GM23338 (cell line): ENCODE results near the gene MGLL. TPM values are rescaled to one million over a fixed set of nuclear protein-coding genes. Genes with fewer than 3 reads are reported as not detected.

ENCODE experiments used
- ATAC-seq: fragments of 200-7000 bp; cut with Tn5 transposase; 3 replicates; pipeline ENCODE4 v1.9.1; 2020
- DNase-seq: peaks from one replicate; pipeline ENCODE4 v3.0.0-alpha.2; 2015; ENCODE audit warnings: low spot score
- H2AFZ ChIP-seq: fragments of 200-600 bp; sonication (generic); 2 replicates; pipeline ENCODE4 v1.8.0; 2016; ENCODE audit warnings: antibody characterized with exemption, mild to moderate bottlenecking, moderate library complexity
- H3F3A ChIP-seq: fragments of 200-600 bp; sonication (generic); replicated peaks from 2 replicates; pipeline ENCODE4 v1.8.0; 2017; ENCODE audit warnings: antibody characterized with exemption, mixed run types, low read depth
- H3K27ac ChIP-seq: fragments of 200-600 bp; sonication (generic); 2 replicates; pipeline ENCODE4 v1.6.1; 2016; ENCODE audit warnings: low read depth
- H3K27me3 ChIP-seq: fragments of 200-600 bp; sonication (generic); 2 replicates; pipeline ENCODE4 v1.8.0; 2016; ENCODE audit warnings: mild to moderate bottlenecking, mixed run types, moderate library complexity; ENCODE audit not compliant: insufficient read depth
- H3K36me3 ChIP-seq: fragments of 200-600 bp; sonication (generic); 2 replicates; pipeline ENCODE4 v1.8.0; 2016; ENCODE audit warnings: mild to moderate bottlenecking; ENCODE audit not compliant: insufficient read depth
- H3K4me1 ChIP-seq: fragments of 200-600 bp; sonication (generic); 2 replicates; pipeline ENCODE4 v1.8.0; 2016; ENCODE audit warnings: mild to moderate bottlenecking, moderate library complexity; ENCODE audit not compliant: insufficient read depth
- H3K4me2 ChIP-seq: fragments of 200-600 bp; sonication (generic); 2 replicates; pipeline ENCODE4 v1.7.1; 2017; ENCODE audit warnings: mixed run types
- H3K4me3 ChIP-seq: fragments of 200-600 bp; sonication (generic); 2 replicates; pipeline ENCODE4 v1.6.1; 2016; ENCODE audit warnings: mixed run types
- H3K79me2 ChIP-seq: fragments of 200-600 bp; sonication (generic); replicated peaks from 2 replicates; pipeline ENCODE4 v1.8.0; 2017; ENCODE audit warnings: mild to moderate bottlenecking; ENCODE audit not compliant: insufficient read depth
- H3K9me2 ChIP-seq: fragments of 200-600 bp; sonication (generic); 2 replicates; pipeline ENCODE4 v1.8.0; 2017; ENCODE audit not compliant: insufficient read depth
- H4K20me1 ChIP-seq: fragments of 200-600 bp; sonication (generic); replicated peaks from 2 replicates; pipeline ENCODE4 v1.8.0; 2017; ENCODE audit warnings: mild to moderate bottlenecking; ENCODE audit not compliant: insufficient read depth
- H3K27ac Mint-ChIP-seq: 2 replicates; pipeline ENCODE4 v1.8.0; 2020; ENCODE audit warnings: inconsistent platforms, mild to moderate bottlenecking, moderate library complexity, mixed read lengths
- H3K27me3 Mint-ChIP-seq: 3 replicates; pipeline ENCODE4 v1.8.0; 2022; ENCODE audit warnings: low read depth, mild to moderate bottlenecking, moderate library complexity, mixed read lengths, inconsistent platforms; ENCODE audit not compliant: insufficient read depth, poor library complexity
- H3K36me3 Mint-ChIP-seq: 3 replicates; pipeline ENCODE4 v1.8.0; 2021; ENCODE audit warnings: low read depth, mild to moderate bottlenecking, inconsistent platforms, moderate library complexity, mixed read lengths
- H3K4me1 Mint-ChIP-seq: 3 replicates; pipeline ENCODE4 v1.8.0; 2020; ENCODE audit warnings: mild to moderate bottlenecking, inconsistent platforms, mixed read lengths
- H3K4me3 Mint-ChIP-seq: 3 replicates; pipeline ENCODE4 v1.8.0; 2021; ENCODE audit warnings: moderate library complexity, mild to moderate bottlenecking, inconsistent platforms, mixed read lengths
- H3K9me3 Mint-ChIP-seq: 3 replicates; pipeline ENCODE4 v1.8.0; 2020; ENCODE audit warnings: moderate library complexity, mild to moderate bottlenecking, inconsistent platforms, mixed read lengths
- CTCF ChIP-seq, 2 experiments: fragments of 200-600 bp in 1 of 2; sonication (generic) in 1 of 2; conservative IDR thresholded peaks; 2 replicates each; pipeline versions ENCODE4 v1.5.1 to v1.6.1; 2016 to 2017; ENCODE audit warnings: antibody characterized with exemption in 2 of 2, low read depth in 2 of 2, mild to moderate bottlenecking in 2 of 2, moderate library complexity in 1 of 2
- ETS1 ChIP-seq: IDR thresholded peaks from 2 replicates; pipeline ENCODE4 v1.6.1; 2016; ENCODE audit warnings: antibody characterized with exemption
- EZH2 ChIP-seq: fragments of 200-600 bp; sonication (generic); IDR thresholded peaks from one replicate; pipeline ENCODE4 v1.8.0; 2017; ENCODE audit warnings: antibody characterized with exemption, mild to moderate bottlenecking, low read depth; ENCODE audit not compliant: unreplicated experiment
- EZH2phosphoT487 ChIP-seq: fragments of 200-600 bp; sonication (generic); IDR thresholded peaks from one replicate; pipeline ENCODE4 v1.8.1; 2018; ENCODE audit warnings: antibody characterized with exemption; ENCODE audit not compliant: unreplicated experiment
- JUNB ChIP-seq: IDR thresholded peaks from one replicate; pipeline ENCODE4 v1.6.1; 2016; ENCODE audit warnings: antibody characterized with exemption; ENCODE audit not compliant: unreplicated experiment
- NANOG ChIP-seq: IDR thresholded peaks from 2 replicates; pipeline ENCODE4 v1.6.1; 2016; ENCODE audit warnings: antibody characterized with exemption, borderline replicate concordance
- POLR2AphosphoS5 ChIP-seq: IDR thresholded peaks from 2 replicates; pipeline ENCODE4 v1.6.1; 2016; ENCODE audit warnings: antibody characterized with exemption, low read depth
- STAT1 ChIP-seq: IDR thresholded peaks from one replicate; pipeline ENCODE4 v1.6.1; 2016; ENCODE audit warnings: antibody characterized with exemption; ENCODE audit not compliant: unreplicated experiment
- ZNF114 ChIP-seq: fragments of 250-450 bp; sonication (Bioruptor Pico); IDR thresholded peaks from 2 replicates; pipeline ENCODE4 v1.5.0; 2020; ENCODE audit warnings: mild to moderate bottlenecking, moderate library complexity
- ZNF462 ChIP-seq: fragments of 250-450 bp; sonication (Bioruptor Pico); IDR thresholded peaks from 2 replicates; pipeline ENCODE4 v1.5.0; 2020; ENCODE audit warnings: mild to moderate bottlenecking, moderate library complexity
- polyA plus RNA-seq: library from polyadenylated mRNA; unstranded; fragments of >200 nt; fragmentation: Nextera tagmentation; extraction: Ambion mirVana; gene quantifications from 2 replicates; pipeline ENCODE4 v1.2.1, GENCODE V29; 2016
- total RNA-seq: library from RNA; depleted of rRNA; stranded (reverse); fragments of >200 nt; shearing (Covaris generic); gene quantifications from 2 replicates; pipeline ENCODE4 v1.2.3, GENCODE V29; 2014

MGLL gene
- total and polyA plus RNA-seq, 2 experiments from 2014 or later, result 0.71 to 0.83 TPM

- Histone ChIP-seq H3K4me1 (no peaks in the 10 kb centered on the region), H3K4me3 (no peak overlapping the region), H3F3A (no peaks in the 10 kb centered on the region), H3K27me3 (no peaks in the 10 kb centered on the region), H2AFZ (no peak overlapping the region), H3K79me2 (no peaks in the 10 kb centered on the region), H4K20me1 (no peaks in the 10 kb centered on the region), H3K27ac (no peak overlapping the region), H3K9me2 (no peaks in the 10 kb centered on the region), H3K36me3 (no peaks in the 10 kb centered on the region), H3K4me2 (no peak overlapping the region)
- H3K27ac Mint-ChIP-seq, result no peak overlapping the region
- no peak for TF ChIP-seq CTCF (conservative IDR thresholded peaks at IDR 0.05; ENCODE audit: low read depth in 2 of 2)
- no peak for TF ChIP-seq EZH2phosphoT487
- no peak for TF ChIP-seq JUNB
- peaks cover 4% of the 10 kb centered on the region; the same call in 2 of the 3 replicates for H3K36me3 Mint-ChIP-seq
- ATAC-seq, result no peak
- no peak for DNase-seq
- peaks cover 3% of the 10 kb centered on the region for H3K4me1 Mint-ChIP-seq
- H3K9me3 Mint-ChIP-seq, result peaks cover 10% of the 10 kb centered on the region; the same call in 2 of the 3 replicates
- no peaks in the 10 kb centered on the region for H3K27me3 Mint-ChIP-seq
- H3K4me3 Mint-ChIP-seq, result no peak overlapping the region
These were observed 44.2 kb downstream of the MGLL start for GRCh38 chr3:127777921-127778656.

- Histone ChIP-seq H3K27me3 (no peaks in the 10 kb centered on the region), H3K9me2 (no peaks in the 10 kb centered on the region), H4K20me1 (no peaks in the 10 kb centered on the region), H3K4me1 (no peaks in the 10 kb centered on the region), H3F3A (no peaks in the 10 kb centered on the region), H3K79me2 (no peaks in the 10 kb centered on the region), H3K4me2 (no peak overlapping the region), H3K4me3 (no peak overlapping the region), H2AFZ (no peak overlapping the region), H3K36me3 (no peaks in the 10 kb centered on the region), H3K27ac (no peak overlapping the region)
- peaks cover 4% of the 10 kb centered on the region; the same call in 2 of the 3 replicates for H3K36me3 Mint-ChIP-seq
- H3K9me3 Mint-ChIP-seq, result peaks cover 10% of the 10 kb centered on the region; the same call in 2 of the 3 replicates
- H3K4me3 Mint-ChIP-seq, result no peak overlapping the region
- DNase-seq (no peak), ATAC-seq (no peak)
- no peak overlapping the region for H3K27ac Mint-ChIP-seq
- H3K27me3 Mint-ChIP-seq, result no peaks in the 10 kb centered on the region
- H3K4me1 Mint-ChIP-seq, result peaks cover 3% of the 10 kb centered on the region
- TF ChIP-seq STAT1, result no peak
- TF ChIP-seq NANOG, result no peak
- no peak for TF ChIP-seq ZNF462 (CRISPR knock-in tag)
- no peak for TF ChIP-seq EZH2
- no peak for TF ChIP-seq POLR2AphosphoS5
- no peak for TF ChIP-seq CTCF (conservative IDR thresholded peaks at IDR 0.05; ENCODE audit: low read depth in 2 of 2)
- no peak for TF ChIP-seq ZNF114
- no peak for TF ChIP-seq ETS1
These were observed 45.0 kb downstream of the MGLL start for GRCh38 chr3:127777332-127777731.
